ENCODE results near the gene CDH13. TPM values are rescaled to one million over a fixed set of nuclear protein-coding genes. Genes with fewer than 3 reads are reported as not detected.

The CDH13 gene
- total and polyA plus RNA-seq, 2 experiments from 2014 or later: 1.6 to 4.4 TPM

DNA sequence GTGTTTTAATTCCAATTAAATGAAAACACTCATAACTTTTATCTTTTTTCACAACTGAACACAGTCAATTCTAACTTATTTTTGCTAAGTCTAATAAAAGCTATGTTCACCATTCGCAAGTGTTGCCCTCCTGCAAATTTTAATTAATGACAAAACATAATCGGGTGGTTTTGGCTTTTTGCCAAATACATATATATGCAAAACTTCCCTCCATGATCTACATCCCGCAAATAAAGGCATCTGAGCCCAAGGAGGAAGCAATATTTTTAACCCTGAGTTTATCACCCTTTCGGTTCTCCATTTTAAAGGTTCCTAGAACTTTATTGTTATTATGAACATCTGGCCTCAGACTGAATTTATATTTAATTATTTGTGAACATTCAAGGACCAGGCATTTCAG, 507.9 kb downstream of the CDH13 start:
- no peaks in the 10 kb centered on the region for H4K20me1 ChIP-seq (replicated peaks; ENCODE audit: insufficient read depth)
- Mint-ChIP-seq H3K4me3 (no peak overlapping the region), H3K27me3 (ENCODE audit: insufficient read depth, low read depth, poor library complexity) (peaks cover 5% of the 10 kb centered on the region), H3K27ac (no peak overlapping the region), H3K36me3 (ENCODE audit: low read depth) (no peaks in the 10 kb centered on the region), H3K4me1 (peaks cover 4% of the 10 kb centered on the region; the same call in 1 of the 3 replicates), H3K9me3 (no peaks in the 10 kb centered on the region; the same call in 2 of the 3 replicates)
- no peak overlapping the region for H2AFZ ChIP-seq
- no peaks in the 10 kb centered on the region for H3K4me1 ChIP-seq (ENCODE audit: insufficient read depth)
- no peaks in the 10 kb centered on the region for H3F3A ChIP-seq (replicated peaks; ENCODE audit: low read depth)
- no peaks in the 10 kb centered on the region for H3K9me2 ChIP-seq (ENCODE audit: insufficient read depth)
- H3K36me3 ChIP-seq (ENCODE audit: insufficient read depth): no peaks in the 10 kb centered on the region
- DNase-seq (ENCODE audit: low spot score) (no peak), ATAC-seq (no peak)
- no peaks in the 10 kb centered on the region for H3K27me3 ChIP-seq (ENCODE audit: insufficient read depth)
- H3K4me3 ChIP-seq: no peak overlapping the region
- H3K4me2 ChIP-seq: no peak overlapping the region
- no peaks in the 10 kb centered on the region for H3K79me2 ChIP-seq (replicated peaks; ENCODE audit: insufficient read depth)
- no peak overlapping the region for H3K27ac ChIP-seq (ENCODE audit: low read depth)
- TF ChIP-seq ZNF331 (CRISPR knock-in tag; IDR thresholded peaks at IDR 0.05; ENCODE audit: low read depth): no peak
- TF ChIP-seq, protein P1, sequence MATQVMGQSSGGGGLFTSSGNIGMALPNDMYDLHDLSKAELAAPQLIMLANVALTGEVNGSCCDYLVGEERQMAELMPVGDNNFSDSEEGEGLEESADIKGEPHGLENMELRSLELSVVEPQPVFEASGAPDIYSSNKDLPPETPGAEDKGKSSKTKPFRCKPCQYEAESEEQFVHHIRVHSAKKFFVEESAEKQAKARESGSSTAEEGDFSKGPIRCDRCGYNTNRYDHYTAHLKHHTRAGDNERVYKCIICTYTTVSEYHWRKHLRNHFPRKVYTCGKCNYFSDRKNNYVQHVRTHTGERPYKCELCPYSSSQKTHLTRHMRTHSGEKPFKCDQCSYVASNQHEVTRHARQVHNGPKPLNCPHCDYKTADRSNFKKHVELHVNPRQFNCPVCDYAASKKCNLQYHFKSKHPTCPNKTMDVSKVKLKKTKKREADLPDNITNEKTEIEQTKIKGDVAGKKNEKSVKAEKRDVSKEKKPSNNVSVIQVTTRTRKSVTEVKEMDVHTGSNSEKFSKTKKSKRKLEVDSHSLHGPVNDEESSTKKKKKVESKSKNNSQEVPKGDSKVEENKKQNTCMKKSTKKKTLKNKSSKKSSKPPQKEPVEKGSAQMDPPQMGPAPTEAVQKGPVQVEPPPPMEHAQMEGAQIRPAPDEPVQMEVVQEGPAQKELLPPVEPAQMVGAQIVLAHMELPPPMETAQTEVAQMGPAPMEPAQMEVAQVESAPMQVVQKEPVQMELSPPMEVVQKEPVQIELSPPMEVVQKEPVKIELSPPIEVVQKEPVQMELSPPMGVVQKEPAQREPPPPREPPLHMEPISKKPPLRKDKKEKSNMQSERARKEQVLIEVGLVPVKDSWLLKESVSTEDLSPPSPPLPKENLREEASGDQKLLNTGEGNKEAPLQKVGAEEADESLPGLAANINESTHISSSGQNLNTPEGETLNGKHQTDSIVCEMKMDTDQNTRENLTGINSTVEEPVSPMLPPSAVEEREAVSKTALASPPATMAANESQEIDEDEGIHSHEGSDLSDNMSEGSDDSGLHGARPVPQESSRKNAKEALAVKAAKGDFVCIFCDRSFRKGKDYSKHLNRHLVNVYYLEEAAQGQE (IDR thresholded peaks at IDR 0.05; ENCODE audit: unreplicated experiment): no peak

DNA sequence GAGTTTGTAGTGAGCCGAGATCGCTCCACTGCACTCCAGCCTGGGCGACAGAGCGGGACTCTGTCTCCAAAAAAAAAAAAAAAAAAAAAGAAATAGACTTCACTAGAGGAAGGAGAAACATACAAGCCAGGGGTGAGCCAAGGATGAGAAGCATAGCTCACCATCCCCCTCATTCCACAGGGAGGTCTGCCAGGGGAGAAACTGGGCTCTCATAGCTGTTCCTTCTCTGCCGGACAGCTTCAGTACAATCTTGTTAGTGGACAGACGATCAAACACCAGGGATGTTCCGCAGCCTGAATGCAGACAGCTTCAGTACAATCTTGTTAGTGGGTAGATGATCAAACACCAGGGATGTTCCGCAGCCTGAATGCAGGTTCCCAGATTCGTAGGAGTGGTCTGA, 509.6 kb downstream of the CDH13 start:
- Histone ChIP-seq H3K4me3 (no peak overlapping the region), H3F3A (replicated peaks; ENCODE audit: low read depth) (no peaks in the 10 kb centered on the region)
- TF ChIP-seq NANOG (IDR thresholded peaks at IDR 0.05; ENCODE audit: borderline replicate concordance) (no peak), STAT1 (IDR thresholded peaks at IDR 0.05; ENCODE audit: unreplicated experiment) (no peak), EZH2phosphoT487 (IDR thresholded peaks at IDR 0.05; ENCODE audit: unreplicated experiment) (no peak), CREB1 (CRISPR knock-in tag; IDR thresholded peaks at IDR 0.05; ENCODE audit: low read depth) (no peak), EZH2 (IDR thresholded peaks at IDR 0.05; ENCODE audit: low read depth, unreplicated experiment) (no peak)
- TF ChIP-seq, protein P1 (IDR thresholded peaks at IDR 0.05; ENCODE audit: unreplicated experiment): no peak
- TF ChIP-seq, protein P2, sequence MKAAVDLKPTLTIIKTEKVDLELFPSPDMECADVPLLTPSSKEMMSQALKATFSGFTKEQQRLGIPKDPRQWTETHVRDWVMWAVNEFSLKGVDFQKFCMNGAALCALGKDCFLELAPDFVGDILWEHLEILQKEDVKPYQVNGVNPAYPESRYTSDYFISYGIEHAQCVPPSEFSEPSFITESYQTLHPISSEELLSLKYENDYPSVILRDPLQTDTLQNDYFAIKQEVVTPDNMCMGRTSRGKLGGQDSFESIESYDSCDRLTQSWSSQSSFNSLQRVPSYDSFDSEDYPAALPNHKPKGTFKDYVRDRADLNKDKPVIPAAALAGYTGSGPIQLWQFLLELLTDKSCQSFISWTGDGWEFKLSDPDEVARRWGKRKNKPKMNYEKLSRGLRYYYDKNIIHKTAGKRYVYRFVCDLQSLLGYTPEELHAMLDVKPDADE (IDR thresholded peaks at IDR 0.05): no peak

More for the DNA sequence above, 509.6 kb downstream of the CDH13 start:
- H3K27me3 ChIP-seq (ENCODE audit: insufficient read depth): no peaks in the 10 kb centered on the region
- no peaks in the 10 kb centered on the region for H3K9me2 ChIP-seq (ENCODE audit: insufficient read depth)
- Mint-ChIP-seq H3K36me3 (ENCODE audit: low read depth) (no peaks in the 10 kb centered on the region), H3K9me3 (peaks cover 1% of the 10 kb centered on the region; the same call in 2 of the 3 replicates), H3K4me1 (peaks cover 4% of the 10 kb centered on the region; the same call in 1 of the 3 replicates), H3K27ac (no peak overlapping the region), H3K27me3 (ENCODE audit: insufficient read depth, low read depth, poor library complexity) (peaks cover 6% of the 10 kb centered on the region), H3K4me3 (no peak overlapping the region)
- no peaks in the 10 kb centered on the region for H3K4me1 ChIP-seq (ENCODE audit: insufficient read depth)
- DNase-seq (ENCODE audit: low spot score) (no peak), ATAC-seq (no peak)
- H3K4me2 ChIP-seq: no peak overlapping the region
- no peaks in the 10 kb centered on the region for H3K79me2 ChIP-seq (replicated peaks; ENCODE audit: insufficient read depth)
- H2AFZ ChIP-seq: no peak overlapping the region
- H3K27ac ChIP-seq (ENCODE audit: low read depth): no peak overlapping the region
- no peaks in the 10 kb centered on the region for H3K36me3 ChIP-seq (ENCODE audit: insufficient read depth)
- no peaks in the 10 kb centered on the region for H4K20me1 ChIP-seq (replicated peaks; ENCODE audit: insufficient read depth)

All from GM23338 (cell line).